Measurements from ENCODE around the gene TSR3.
A peak's percentile ranks its signal among the peaks of the same experiment; 100 is the strongest.

TSR3 gene

GRCh38 chr16:1322407-1322806, 29.3 kb downstream of the TSR3 start:
- no peak for DNase-seq

- no peak for DNase-seq
Measured at GRCh38 chr16:1320658-1321240, 30.9 kb downstream of the TSR3 start.

- DNase-seq, result no peak
Measured at GRCh38 chr16:1320097-1320496, 31.6 kb downstream of the TSR3 start.

GRCh38 chr16:1319041-1319440, 32.6 kb downstream of the TSR3 start:
- no peak for DNase-seq

- DNase-seq, result no peak
Measured at GRCh38 chr16:1318268-1318545, 33.5 kb downstream of the TSR3 start.

- DNase-seq, result no peak
Measured at GRCh38 chr16:1317479-1318267, 34.0 kb downstream of the TSR3 start.

GRCh38 chr16:1316033-1316405, 35.7 kb downstream of the TSR3 start:
- DNase-seq, result no peak

GRCh38 chr16:1315081-1316032, 36.3 kb downstream of the TSR3 start:
- DNase-seq, result no peak

- no peak for DNase-seq
Measured at GRCh38 chr16:1314399-1315068, 37.1 kb downstream of the TSR3 start.

GRCh38 chr16:1313721-1314369, 37.8 kb downstream of the TSR3 start:
- DNase-seq, result no peak

GRCh38 chr16:1312903-1313302, 38.8 kb downstream of the TSR3 start:
- no peak for DNase-seq

- no peak for DNase-seq
Measured at GRCh38 chr16:1312467-1312816, 39.2 kb downstream of the TSR3 start.

- DNase-seq, result no peak
Measured at GRCh38 chr16:1311738-1312466, 39.8 kb downstream of the TSR3 start.

- DNase-seq, result no peak
Measured at GRCh38 chr16:1311212-1311737, 40.4 kb downstream of the TSR3 start.

- no peak for DNase-seq
Measured at GRCh38 chr16:1310832-1311200, 40.9 kb downstream of the TSR3 start.

- DNase-seq, result no peak
Measured at GRCh38 chr16:1309888-1310831, 41.5 kb downstream of the TSR3 start.

GRCh38 chr16:1308977-1309885, 42.4 kb downstream of the TSR3 start, which contains the start of gene UBE2I:
UBE2I (plus strand) TSS chr16:1309636; CDS start chr16:1314031, 4,395 bp downstream.
- DNase-seq, result peak; percentile 91 to 93

GRCh38 chr16:1308036-1308976, 43.4 kb downstream of the TSR3 start:
- DNase-seq, result no peak
